ENCODE data around the gene TPD52L1.

The TPD52L1 gene

GRCh38 chr6:125211352-125211751, 57.8 kb downstream of the TPD52L1 start:
- DNase-seq, result no peak

GRCh38 chr6:125212377-125212776, 58.8 kb downstream of the TPD52L1 start:
- DNase-seq, result no peak

GRCh38 chr6:125213939-125214338, 60.4 kb downstream of the TPD52L1 start:
- no peak for DNase-seq

GRCh38 chr6:125215252-125215819, 61.8 kb downstream of the TPD52L1 start:
- DNase-seq, result no peak

GRCh38 chr6:125216015-125216414, 62.4 kb downstream of the TPD52L1 start:
- DNase-seq, result no peak

GRCh38 chr6:125217369-125217768, 63.8 kb downstream of the TPD52L1 start:
- DNase-seq, result no peak

- no peak for DNase-seq
Observed at GRCh38 chr6:125217992-125218391, 64.4 kb downstream of the TPD52L1 start.

- DNase-seq, result no peak
Observed at GRCh38 chr6:125219361-125219895, 65.9 kb downstream of the TPD52L1 start.

GRCh38 chr6:125220712-125221111, 67.1 kb downstream of the TPD52L1 start:
- no peak for DNase-seq

GRCh38 chr6:125222531-125223455, 69.2 kb downstream of the TPD52L1 start:
- no peak for DNase-seq

- DNase-seq, result no peak
Observed at GRCh38 chr6:125224231-125224861, 70.8 kb downstream of the TPD52L1 start.

- DNase-seq, result no peak
Observed at GRCh38 chr6:125227244-125227643, 73.7 kb downstream of the TPD52L1 start.

- no peak for DNase-seq
Observed at GRCh38 chr6:125228981-125229479, 75.5 kb downstream of the TPD52L1 start.

- DNase-seq, result no peak
Observed at GRCh38 chr6:125230674-125231073, 77.1 kb downstream of the TPD52L1 start.

GRCh38 chr6:125231133-125231532, 77.6 kb downstream of the TPD52L1 start:
- DNase-seq, result no peak

GRCh38 chr6:125231574-125232343, 78.2 kb downstream of the TPD52L1 start:
- no peak for DNase-seq

- no peak for DNase-seq
Observed at GRCh38 chr6:125232466-125232865, 78.9 kb downstream of the TPD52L1 start.

- DNase-seq, result no peak
Observed at GRCh38 chr6:125233202-125233601, 79.6 kb downstream of the TPD52L1 start.

- DNase-seq, result no peak
Observed at GRCh38 chr6:125236536-125237327, 83.2 kb downstream of the TPD52L1 start.

- DNase-seq, result no peak
Observed at GRCh38 chr6:125237764-125238163, 84.2 kb downstream of the TPD52L1 start.

- DNase-seq, result no peak
Observed at GRCh38 chr6:125245109-125245508, 91.5 kb downstream of the TPD52L1 start.
